Activated CD8-positive, alpha-beta memory T cell treated with anti-CD3 and anti-CD28 coated beads, Interleukin-2, amount 50 U/mL, for 48 hours (primary cell): ENCODE measurements around the gene NAPEPLD.
"Not testable (repeated sequence)": the region's sequence is repeated elsewhere in the genome, so short reads cannot be mapped to it uniquely, and the experiment has no call there.

Experiments used
- DNase-seq: peaks from one replicate; pipeline ENCODE4 v3.0.0-alpha.2; 2020

The NAPEPLD gene

GRCh38 chr7:103059471-103059870 lies 89.4 kb downstream of the NAPEPLD start:
- DNase-seq: no peak

GRCh38 chr7:103058122-103058521 lies 90.8 kb downstream of the NAPEPLD start:
- no peak for DNase-seq

GRCh38 chr7:103056006-103056405 lies 92.9 kb downstream of the NAPEPLD start:
- not testable (repeated sequence) for DNase-seq

- DNase-seq: no peak
Measured at GRCh38 chr7:103051519-103051918, 97.4 kb downstream of the NAPEPLD start.
